Astrocyte of the cerebellum (primary cell): Measurements from ENCODE around the gene HAPSTR1.

Source experiments
- DNase-seq: peaks from one replicate; pipeline ENCODE4 v3.0.0-alpha.2; 2011; ENCODE audit warnings: low read depth
- H3K4me3 ChIP-seq: 2 replicates; pipeline ENCODE4 v1.5.1; 2011; ENCODE audit warnings: mild to moderate bottlenecking, low read depth, low read length, moderate library complexity
- in situ Hi-C: cut with HindIII; loops from 2 replicates; pipeline ENCODE4 v1.10.0; 2017; ENCODE audit warnings: low sequenced_read_pairs
- TF ChIP-seq, protein P1 (sequence below): IDR thresholded peaks from 2 replicates; pipeline ENCODE4 v1.5.1; 2012; ENCODE audit warnings: low read length, low read depth, moderate library complexity, mild to moderate bottlenecking; ENCODE audit errors: missing control alignments

Gene HAPSTR1

DNA sequence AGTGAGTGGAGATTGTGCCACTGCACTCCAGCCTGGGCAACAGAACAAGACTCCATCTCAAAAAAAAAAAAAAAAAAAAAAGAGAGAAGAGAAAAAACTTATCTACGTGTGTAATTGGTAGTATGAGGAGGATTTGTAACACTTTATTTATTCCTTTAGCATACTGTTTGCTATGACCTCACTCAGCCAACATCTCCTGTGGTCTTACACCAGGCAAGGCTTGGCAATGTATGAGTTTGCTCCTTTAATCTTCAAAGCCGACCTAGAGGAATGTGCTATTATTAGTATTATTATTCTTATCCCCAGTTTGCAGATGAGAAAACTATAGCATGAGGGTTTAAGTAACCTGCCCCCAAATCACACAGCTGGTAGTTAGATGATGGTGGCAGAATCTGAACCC is 35.8 kb upstream of the HAPSTR1 start:
- TF ChIP-seq, protein P1, sequence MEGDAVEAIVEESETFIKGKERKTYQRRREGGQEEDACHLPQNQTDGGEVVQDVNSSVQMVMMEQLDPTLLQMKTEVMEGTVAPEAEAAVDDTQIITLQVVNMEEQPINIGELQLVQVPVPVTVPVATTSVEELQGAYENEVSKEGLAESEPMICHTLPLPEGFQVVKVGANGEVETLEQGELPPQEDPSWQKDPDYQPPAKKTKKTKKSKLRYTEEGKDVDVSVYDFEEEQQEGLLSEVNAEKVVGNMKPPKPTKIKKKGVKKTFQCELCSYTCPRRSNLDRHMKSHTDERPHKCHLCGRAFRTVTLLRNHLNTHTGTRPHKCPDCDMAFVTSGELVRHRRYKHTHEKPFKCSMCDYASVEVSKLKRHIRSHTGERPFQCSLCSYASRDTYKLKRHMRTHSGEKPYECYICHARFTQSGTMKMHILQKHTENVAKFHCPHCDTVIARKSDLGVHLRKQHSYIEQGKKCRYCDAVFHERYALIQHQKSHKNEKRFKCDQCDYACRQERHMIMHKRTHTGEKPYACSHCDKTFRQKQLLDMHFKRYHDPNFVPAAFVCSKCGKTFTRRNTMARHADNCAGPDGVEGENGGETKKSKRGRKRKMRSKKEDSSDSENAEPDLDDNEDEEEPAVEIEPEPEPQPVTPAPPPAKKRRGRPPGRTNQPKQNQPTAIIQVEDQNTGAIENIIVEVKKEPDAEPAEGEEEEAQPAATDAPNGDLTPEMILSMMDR: no peak
- DNase-seq: no peak
- in situ Hi-C loops: no loop called here
- H3K4me3 ChIP-seq: no peak overlapping the region

DNA sequence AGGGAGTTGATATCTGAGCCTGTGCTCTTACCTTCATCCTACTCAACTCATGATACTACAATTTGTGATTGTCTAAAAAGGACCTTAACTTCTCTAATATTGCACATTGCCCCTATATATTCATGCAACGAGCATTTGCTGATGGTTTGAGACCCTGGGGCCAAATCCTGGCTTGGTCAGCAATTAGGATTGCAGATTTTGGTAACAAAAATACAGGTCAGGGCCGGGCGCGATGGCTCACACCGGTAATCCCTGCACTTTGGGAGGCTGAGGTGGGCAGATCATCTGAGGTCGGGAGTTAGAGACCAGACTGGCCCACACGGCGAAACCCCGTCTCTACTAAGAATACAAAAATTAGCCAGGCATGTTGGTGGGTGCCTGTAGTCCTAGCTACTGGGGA is 35.4 kb upstream of the HAPSTR1 start:
- H3K4me3 ChIP-seq: no peak overlapping the region
- TF ChIP-seq, protein P1: no peak
- no peak for DNase-seq
- in situ Hi-C loops: no loop called here

DNA sequence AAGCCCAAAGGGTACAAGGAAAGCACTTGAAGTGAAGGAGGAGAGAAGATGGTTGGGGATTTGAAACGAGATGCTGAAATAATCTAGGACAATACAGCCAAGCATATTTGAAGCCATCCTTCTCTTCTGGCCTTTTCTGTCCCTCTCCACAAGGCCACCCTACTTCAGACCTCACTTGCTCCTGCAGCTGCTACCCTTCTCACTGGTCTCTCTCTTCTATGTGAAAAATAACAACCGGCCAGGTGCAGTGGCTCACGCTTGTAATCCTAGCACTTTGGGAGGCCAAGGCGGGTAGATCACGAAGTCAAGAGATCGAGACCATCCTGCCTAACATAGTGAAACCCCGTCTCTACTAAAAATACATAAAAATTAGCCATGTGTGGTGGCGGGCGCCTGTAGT is 33.2 kb upstream of the HAPSTR1 start:
- H3K4me3 ChIP-seq: no peak overlapping the region
- DNase-seq: no peak
- TF ChIP-seq, protein P1: no peak
- in situ Hi-C loops: no loop called here

DNA sequence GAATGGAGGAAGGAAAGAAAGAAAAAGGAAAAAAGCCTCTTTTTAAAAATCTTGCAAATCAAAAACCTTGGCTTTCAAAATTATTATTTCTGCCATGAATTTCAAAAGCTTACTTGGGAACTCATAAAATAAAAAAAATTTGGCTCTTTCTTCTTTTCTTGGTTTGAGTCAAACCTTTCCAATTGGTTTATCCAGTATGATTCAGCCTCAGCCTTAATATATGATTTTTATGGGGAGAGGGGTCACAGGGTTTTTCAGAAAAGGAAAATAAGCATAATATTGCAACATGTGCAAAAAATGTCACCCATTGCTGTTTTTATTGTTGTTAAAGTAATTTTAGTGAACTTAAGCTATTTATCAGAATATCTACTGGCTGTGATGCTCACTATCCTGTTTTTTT is 31.2 kb upstream of the HAPSTR1 start:
- no peak for DNase-seq
- H3K4me3 ChIP-seq: no peak overlapping the region
- in situ Hi-C loops: no loop called here
- TF ChIP-seq, protein P1: no peak

DNA sequence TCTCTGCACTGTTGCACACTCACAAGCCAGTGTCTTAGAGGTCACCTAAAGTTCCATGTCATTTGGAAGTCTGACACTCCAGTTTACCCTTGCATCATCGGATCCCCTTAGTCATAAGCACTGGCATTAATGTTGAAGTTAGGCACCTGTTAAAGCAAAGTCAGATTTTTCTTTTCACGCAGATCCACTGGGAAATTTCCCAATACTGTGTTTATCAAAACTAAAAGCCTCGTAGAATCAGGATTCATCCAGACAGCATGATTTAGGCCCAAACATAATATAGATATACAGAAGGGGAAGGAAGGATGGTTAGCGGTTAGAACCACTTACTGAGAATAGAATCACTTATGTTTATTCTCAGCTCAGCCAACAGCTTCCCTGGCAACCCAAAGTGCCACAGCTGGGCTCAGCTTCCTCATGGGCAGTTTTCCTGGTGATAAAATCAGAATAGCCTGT is 30.1 kb upstream of the HAPSTR1 start:
- TF ChIP-seq, protein P1: no peak
- H3K4me3 ChIP-seq: no peak overlapping the region
- no peak for DNase-seq
- in situ Hi-C loops: no loop called here

DNA sequence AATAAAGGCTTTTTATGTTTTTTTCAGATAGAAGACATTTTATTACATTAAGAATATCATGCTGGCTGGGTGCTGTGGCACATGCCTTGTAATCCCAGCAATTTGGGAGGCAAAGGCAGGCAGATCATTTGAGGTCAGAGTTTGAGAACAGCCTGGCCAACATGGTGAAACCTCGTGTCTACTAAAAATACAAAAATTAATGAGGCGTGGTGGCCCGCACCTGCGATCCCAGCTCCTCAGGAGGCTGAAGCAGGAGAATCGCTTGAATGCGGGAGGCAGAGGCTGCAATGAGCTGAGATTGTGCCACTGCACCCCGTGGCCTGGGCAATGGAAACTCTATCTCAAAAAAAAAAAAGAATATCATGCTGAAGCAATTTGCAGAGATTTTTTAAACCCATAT is 29.1 kb upstream of the HAPSTR1 start:
- TF ChIP-seq, protein P1: no peak
- DNase-seq: no peak
- in situ Hi-C loops: no loop called here
- H3K4me3 ChIP-seq: no peak overlapping the region

DNA sequence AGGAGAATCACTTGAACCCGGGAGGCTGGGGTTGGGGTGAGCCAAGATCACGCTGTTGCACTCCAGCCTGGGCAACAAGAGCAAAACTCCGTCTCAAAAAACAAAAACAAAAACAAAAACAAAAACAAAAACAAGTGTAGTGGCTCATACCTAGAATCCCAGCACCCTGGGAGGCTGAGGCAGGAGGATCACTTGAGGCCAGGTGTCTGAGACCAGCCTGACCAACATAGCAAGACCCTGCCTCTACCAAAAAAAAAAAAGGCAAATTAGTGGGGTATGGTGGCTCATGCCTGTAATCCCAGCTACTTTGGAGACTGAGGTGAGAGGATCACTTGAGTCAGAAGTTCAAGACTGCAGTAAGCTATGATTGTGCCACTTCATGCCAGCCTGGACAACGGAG is 26.4 kb upstream of the HAPSTR1 start:
- DNase-seq: no peak
- H3K4me3 ChIP-seq: no peak overlapping the region
- in situ Hi-C loops: no loop called here
- TF ChIP-seq, protein P1: no peak
